WTC11 (cell line): Measurements from ENCODE around the gene SLC2A10. TPM values are rescaled to one million over a fixed set of nuclear protein-coding genes. Genes with fewer than 3 reads are reported as not detected.
A peak's percentile ranks its signal among the peaks of the same experiment; 100 is the strongest.

Experiments
- ATAC-seq: fragments of 200-7000 bp; cut with Tn5 transposase; 2 replicates; pipeline ENCODE4 v1.10.0; 2021; ENCODE audit warnings: mild to moderate bottlenecking, moderate library complexity
- CTCF ChIA-PET: fragments of 300-600 bp; sonication (Branson Sonifier 250); formaldehyde crosslinking; loops from one replicate; lab custom pipeline; 2021; ENCODE audit warnings: antibody characterized with exemption; lab: Charles Lee
- POLR2A ChIA-PET: fragments of 350-600 bp; sonication (Branson Sonifier 250); formaldehyde crosslinking; loops from one replicate; lab custom pipeline; 2021; ENCODE audit warnings: antibody characterized with exemption; lab: Charles Lee
- DNase-seq: peaks from one replicate; pipeline ENCODE4 v3.0.0; 2021; ENCODE audit warnings: low spot score
- H3K27ac Mint-ChIP-seq: 2 replicates; pipeline ENCODE4 v1.8.0; 2021; ENCODE audit warnings: mixed read lengths
- H3K27me3 Mint-ChIP-seq: 2 replicates; pipeline ENCODE4 v1.8.0; 2021; ENCODE audit warnings: low read depth, mild to moderate bottlenecking, moderate library complexity, mixed read lengths
- H3K36me3 Mint-ChIP-seq: 2 replicates; pipeline ENCODE4 v1.8.0; 2021; ENCODE audit warnings: mixed read lengths
- H3K4me1 Mint-ChIP-seq: 2 replicates; pipeline ENCODE4 v1.8.0; 2022; ENCODE audit warnings: mixed read lengths
- H3K4me3 Mint-ChIP-seq: 2 replicates; pipeline ENCODE4 v1.8.0; 2021; ENCODE audit warnings: mild to moderate bottlenecking, moderate library complexity, mixed read lengths
- H3K9me3 Mint-ChIP-seq: 2 replicates; pipeline ENCODE4 v1.8.0; 2021; ENCODE audit warnings: mixed read lengths
- ESRRA ChIP-seq: sonication (generic); formaldehyde crosslinking; IDR thresholded peaks from 2 replicates; pipeline ENCODE4 v1.8.1; 2022; ENCODE audit warnings: mild to moderate bottlenecking, missing genetic modification reagents, borderline replicate concordance
- ETV6 ChIP-seq: sonication (generic); formaldehyde crosslinking; IDR thresholded peaks from 2 replicates; pipeline ENCODE4 v1.8.1; 2022; ENCODE audit warnings: mild to moderate bottlenecking, missing genetic modification reagents
- GTF2I ChIP-seq: fragments of 250-450 bp; sonication (Bioruptor Pico); conservative IDR thresholded peaks from 2 replicates; pipeline ENCODE4 v1.4.0; 2021; ENCODE audit warnings: mild to moderate bottlenecking
- HMGA2 ChIP-seq: fragments of 250-450 bp; sonication (Bioruptor Pico); IDR thresholded peaks from 2 replicates; pipeline ENCODE4 v1.4.0; 2021; ENCODE audit warnings: mild to moderate bottlenecking, moderate library complexity
- NFE2L1 ChIP-seq: sonication (generic); formaldehyde crosslinking; IDR thresholded peaks from 2 replicates; pipeline ENCODE4 v1.8.1; 2023; ENCODE audit warnings: missing genetic modification reagents
- PRRX2 ChIP-seq: fragments of 250-450 bp; sonication (Bioruptor Pico); IDR thresholded peaks from 2 replicates; pipeline ENCODE4 v1.8.0; 2021; ENCODE audit warnings: mild to moderate bottlenecking
- TCF7 ChIP-seq: sonication (generic); formaldehyde crosslinking; IDR thresholded peaks from 2 replicates; pipeline ENCODE4 v1.8.0; 2022; ENCODE audit warnings: mild to moderate bottlenecking, low read depth, missing genetic modification reagents, moderate library complexity
- total RNA-seq: library from RNA; stranded (reverse); gene quantifications from 3 replicates; pipeline ENCODE4 v1.2.3, GENCODE V29; 2021
- TF ChIP-seq, protein P1 (sequence below): sonication (generic); formaldehyde crosslinking; conservative IDR thresholded peaks from 2 replicates; pipeline ENCODE4 v1.8.1; 2022; ENCODE audit warnings: mild to moderate bottlenecking, missing genetic modification reagents
- TF ChIP-seq, protein P2 (sequence below): sonication (generic); formaldehyde crosslinking; IDR thresholded peaks from 2 replicates; pipeline ENCODE4 v1.8.1; 2023; ENCODE audit warnings: mild to moderate bottlenecking, missing genetic modification reagents, moderate library complexity
- TF ChIP-seq, protein P3 (sequence below): sonication (generic); formaldehyde crosslinking; IDR thresholded peaks from 2 replicates; pipeline ENCODE4 v1.8.1; 2023; ENCODE audit warnings: mild to moderate bottlenecking, missing genetic modification reagents, borderline replicate concordance
- TF ChIP-seq, protein P4 (sequence below): fragments of 200-600 bp; IDR thresholded peaks from 2 replicates; pipeline ENCODE4 v1.8.0; 2022; ENCODE audit warnings: antibody characterized with exemption

SLC2A10 gene
- total RNA-seq, 1 experiment from 2014 or later: 8.0 TPM

DNA sequence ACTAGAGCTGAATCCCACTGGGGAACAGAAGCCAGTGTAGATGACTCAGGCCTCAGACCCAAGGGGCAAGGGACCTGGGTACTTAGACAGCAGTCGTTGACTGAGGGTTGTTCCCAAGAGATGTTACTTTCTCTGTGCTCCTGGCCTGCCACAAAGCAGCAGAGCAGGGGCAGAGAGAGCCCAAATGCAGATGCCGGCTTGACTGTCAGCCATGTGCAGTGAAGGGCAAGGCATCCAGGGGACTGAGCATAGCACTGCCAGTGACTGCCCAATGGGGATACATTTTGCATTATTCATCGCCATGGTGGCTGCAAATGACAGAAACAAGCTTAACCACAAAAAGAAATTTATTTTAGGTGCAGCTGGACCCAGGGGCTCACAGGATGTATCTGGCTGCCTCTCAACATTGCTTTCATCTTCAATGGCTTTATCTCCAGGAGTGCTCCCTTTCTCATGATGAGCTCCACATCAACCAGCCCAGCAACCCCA is 12.6 kb upstream of the SLC2A10 start:
- peaks cover 18% of the 10 kb centered on the region for H3K4me1 Mint-ChIP-seq
- POLR2A ChIA-PET: no interaction called here
- peaks cover 8% of the 10 kb centered on the region for H3K9me3 Mint-ChIP-seq
- no peaks in the 10 kb centered on the region for H3K36me3 Mint-ChIP-seq
- H3K27ac Mint-ChIP-seq: no peak overlapping the region
- H3K27me3 Mint-ChIP-seq: no peaks in the 10 kb centered on the region; the same call in 1 of the 2 replicates
- H3K4me3 Mint-ChIP-seq: no peak overlapping the region
- ATAC-seq (no peak), DNase-seq (no peak)
- no peak for TF ChIP-seq PRRX2 (CRISPR knock-in tag)
- no peak for TF ChIP-seq ETV6 (CRISPR knock-in tag)
- no peak for TF ChIP-seq TCF7
- TF ChIP-seq, protein P1, sequence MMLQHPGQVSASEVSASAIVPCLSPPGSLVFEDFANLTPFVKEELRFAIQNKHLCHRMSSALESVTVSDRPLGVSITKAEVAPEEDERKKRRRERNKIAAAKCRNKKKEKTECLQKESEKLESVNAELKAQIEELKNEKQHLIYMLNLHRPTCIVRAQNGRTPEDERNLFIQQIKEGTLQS (CRISPR knock-in tag): no peak
- CTCF ChIA-PET: interaction anchor here (0.7 to 1.1 kb wide), 2 partner anchors 16 to 913 kb away, joined by 3 to 4 read pairs; no protein-coding TSS in a partner anchor

DNA sequence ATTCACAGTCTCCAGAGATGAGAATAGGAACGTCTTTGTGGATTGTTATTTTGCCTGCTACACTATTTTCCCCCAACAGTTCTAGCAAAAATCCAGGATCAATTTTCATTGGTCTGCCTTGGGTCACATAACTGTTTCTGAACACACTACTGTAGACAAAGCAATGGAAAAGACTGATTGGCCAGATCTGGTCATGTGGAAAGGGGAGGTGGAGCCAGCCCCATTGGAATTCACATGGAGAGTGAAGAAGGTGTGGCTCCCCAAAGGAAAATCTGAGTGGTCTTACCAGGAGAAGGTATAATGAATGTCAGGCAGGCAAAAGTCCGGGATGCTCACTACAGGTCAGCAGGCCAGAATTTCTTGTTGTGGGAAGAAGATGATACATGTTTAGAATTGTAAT is 10.7 kb upstream of the SLC2A10 start:
- H3K4me1 Mint-ChIP-seq: peaks cover 21% of the 10 kb centered on the region
- ChIA-PET CTCF (interaction anchor here (0.8 kb wide), 1 partner anchor 16 kb away, joined by 3 read pairs; no protein-coding TSS in a partner anchor), POLR2A (no interaction called here)
- no peak overlapping the region for H3K4me3 Mint-ChIP-seq
- H3K9me3 Mint-ChIP-seq: peaks cover 8% of the 10 kb centered on the region
- no peak for DNase-seq
- peak; percentile 25; the same call in 1 of the 2 replicates for ATAC-seq
- H3K27me3 Mint-ChIP-seq: no peaks in the 10 kb centered on the region; the same call in 1 of the 2 replicates
- TF ChIP-seq, protein P2, sequence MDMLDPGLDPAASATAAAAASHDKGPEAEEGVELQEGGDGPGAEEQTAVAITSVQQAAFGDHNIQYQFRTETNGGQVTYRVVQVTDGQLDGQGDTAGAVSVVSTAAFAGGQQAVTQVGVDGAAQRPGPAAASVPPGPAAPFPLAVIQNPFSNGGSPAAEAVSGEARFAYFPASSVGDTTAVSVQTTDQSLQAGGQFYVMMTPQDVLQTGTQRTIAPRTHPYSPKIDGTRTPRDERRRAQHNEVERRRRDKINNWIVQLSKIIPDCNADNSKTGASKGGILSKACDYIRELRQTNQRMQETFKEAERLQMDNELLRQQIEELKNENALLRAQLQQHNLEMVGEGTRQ (CRISPR knock-in tag): peak; percentile 56; the same call in 1 of the 2 replicates
- no peak for TF ChIP-seq ESRRA (CRISPR knock-in tag)
- no peaks in the 10 kb centered on the region for H3K36me3 Mint-ChIP-seq
- no peak overlapping the region for H3K27ac Mint-ChIP-seq

DNA sequence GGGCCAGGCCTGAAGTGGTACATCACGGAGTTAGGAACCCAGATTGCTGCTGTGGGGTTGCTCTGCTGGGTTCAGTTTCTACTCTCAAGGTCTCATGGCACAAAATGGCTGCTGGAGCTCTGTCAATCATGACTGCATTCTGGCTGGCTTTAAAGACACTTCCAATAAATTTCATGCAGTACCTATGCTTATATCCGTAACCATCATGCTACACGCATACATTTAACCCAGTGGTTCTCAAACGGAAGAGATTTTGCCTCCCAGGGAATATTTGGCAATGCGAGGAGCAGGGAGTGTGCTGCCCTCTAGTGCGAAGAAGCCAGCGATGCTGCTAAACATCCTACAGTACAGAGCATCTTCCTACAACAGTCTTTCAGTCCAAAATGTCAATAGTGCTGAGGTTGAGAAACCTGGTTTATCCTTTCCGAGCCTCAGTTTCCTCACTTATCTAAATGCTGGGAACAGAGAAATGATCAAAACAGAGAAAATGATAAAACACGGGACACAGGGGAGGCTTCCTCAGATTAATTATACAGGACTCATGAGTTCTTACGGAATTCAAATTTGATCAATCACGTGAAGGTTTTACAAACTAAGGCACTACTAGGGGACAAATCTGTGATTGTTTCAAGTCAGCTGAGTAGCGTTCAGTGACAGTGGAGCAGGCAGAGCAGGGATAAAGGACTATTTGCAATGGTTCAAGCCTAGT is 9.6 kb upstream of the SLC2A10 start:
- Mint-ChIP-seq H3K27ac (no peak overlapping the region), H3K36me3 (no peaks in the 10 kb centered on the region), H3K9me3 (peaks cover 8% of the 10 kb centered on the region), H3K4me3 (no peak overlapping the region), H3K4me1 (peaks cover 24% of the 10 kb centered on the region)
- POLR2A ChIA-PET: no interaction called here
- CTCF ChIA-PET: interaction anchor here (0.8 kb wide), 1 partner anchor 17 kb away, joined by 3 read pairs; no protein-coding TSS in a partner anchor
- peak; percentile 41 for DNase-seq
- ATAC-seq: peak; percentile 79
- TF ChIP-seq NFE2L1: no peak
- TF ChIP-seq, protein P3, sequence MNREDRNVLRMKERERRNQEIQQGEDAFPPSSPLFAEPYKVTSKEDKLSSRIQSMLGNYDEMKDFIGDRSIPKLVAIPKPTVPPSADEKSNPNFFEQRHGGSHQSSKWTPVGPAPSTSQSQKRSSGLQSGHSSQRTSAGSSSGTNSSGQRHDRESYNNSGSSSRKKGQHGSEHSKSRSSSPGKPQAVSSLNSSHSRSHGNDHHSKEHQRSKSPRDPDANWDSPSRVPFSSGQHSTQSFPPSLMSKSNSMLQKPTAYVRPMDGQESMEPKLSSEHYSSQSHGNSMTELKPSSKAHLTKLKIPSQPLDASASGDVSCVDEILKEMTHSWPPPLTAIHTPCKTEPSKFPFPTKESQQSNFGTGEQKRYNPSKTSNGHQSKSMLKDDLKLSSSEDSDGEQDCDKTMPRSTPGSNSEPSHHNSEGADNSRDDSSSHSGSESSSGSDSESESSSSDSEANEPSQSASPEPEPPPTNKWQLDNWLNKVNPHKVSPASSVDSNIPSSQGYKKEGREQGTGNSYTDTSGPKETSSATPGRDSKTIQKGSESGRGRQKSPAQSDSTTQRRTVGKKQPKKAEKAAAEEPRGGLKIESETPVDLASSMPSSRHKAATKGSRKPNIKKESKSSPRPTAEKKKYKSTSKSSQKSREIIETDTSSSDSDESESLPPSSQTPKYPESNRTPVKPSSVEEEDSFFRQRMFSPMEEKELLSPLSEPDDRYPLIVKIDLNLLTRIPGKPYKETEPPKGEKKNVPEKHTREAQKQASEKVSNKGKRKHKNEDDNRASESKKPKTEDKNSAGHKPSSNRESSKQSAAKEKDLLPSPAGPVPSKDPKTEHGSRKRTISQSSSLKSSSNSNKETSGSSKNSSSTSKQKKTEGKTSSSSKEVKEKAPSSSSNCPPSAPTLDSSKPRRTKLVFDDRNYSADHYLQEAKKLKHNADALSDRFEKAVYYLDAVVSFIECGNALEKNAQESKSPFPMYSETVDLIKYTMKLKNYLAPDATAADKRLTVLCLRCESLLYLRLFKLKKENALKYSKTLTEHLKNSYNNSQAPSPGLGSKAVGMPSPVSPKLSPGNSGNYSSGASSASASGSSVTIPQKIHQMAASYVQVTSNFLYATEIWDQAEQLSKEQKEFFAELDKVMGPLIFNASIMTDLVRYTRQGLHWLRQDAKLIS: no peak
- TF ChIP-seq GTF2I: peak; percentile 96
- TF ChIP-seq, protein P4, sequence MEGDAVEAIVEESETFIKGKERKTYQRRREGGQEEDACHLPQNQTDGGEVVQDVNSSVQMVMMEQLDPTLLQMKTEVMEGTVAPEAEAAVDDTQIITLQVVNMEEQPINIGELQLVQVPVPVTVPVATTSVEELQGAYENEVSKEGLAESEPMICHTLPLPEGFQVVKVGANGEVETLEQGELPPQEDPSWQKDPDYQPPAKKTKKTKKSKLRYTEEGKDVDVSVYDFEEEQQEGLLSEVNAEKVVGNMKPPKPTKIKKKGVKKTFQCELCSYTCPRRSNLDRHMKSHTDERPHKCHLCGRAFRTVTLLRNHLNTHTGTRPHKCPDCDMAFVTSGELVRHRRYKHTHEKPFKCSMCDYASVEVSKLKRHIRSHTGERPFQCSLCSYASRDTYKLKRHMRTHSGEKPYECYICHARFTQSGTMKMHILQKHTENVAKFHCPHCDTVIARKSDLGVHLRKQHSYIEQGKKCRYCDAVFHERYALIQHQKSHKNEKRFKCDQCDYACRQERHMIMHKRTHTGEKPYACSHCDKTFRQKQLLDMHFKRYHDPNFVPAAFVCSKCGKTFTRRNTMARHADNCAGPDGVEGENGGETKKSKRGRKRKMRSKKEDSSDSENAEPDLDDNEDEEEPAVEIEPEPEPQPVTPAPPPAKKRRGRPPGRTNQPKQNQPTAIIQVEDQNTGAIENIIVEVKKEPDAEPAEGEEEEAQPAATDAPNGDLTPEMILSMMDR: peak; percentile 37; the same call in 1 of the 2 replicates
- no peak for TF ChIP-seq HMGA2 (CRISPR knock-in tag)
- TF ChIP-seq, all 79 proteins: peak for 2
- H3K27me3 Mint-ChIP-seq: no peaks in the 10 kb centered on the region; the same call in 1 of the 2 replicates
